ENCODE results near the gene COQ7. TPM values are rescaled to one million over a fixed set of nuclear protein-coding genes. Genes with fewer than 3 reads are reported as not detected.

Gene COQ7
- polyA plus RNA-seq, 1 of the 3 experiments (the other 2 are of a cell fraction), result 24.0 TPM

- DNase-seq, result no peak
- no peaks in the 10 kb centered on the region for H3K36me3 ChIP-seq (replicated peaks in 1 of 2; ENCODE audit: control insufficient read depth in 1 of 2, insufficient read depth in 2 of 2, low read length in 1 of 2)
- 88% methylated on average over 2 of the region's 2 CpGs for WGBS (ENCODE audit: low lambda C conversion rate)
- H3K27ac ChIP-seq (ENCODE audit: low read depth in 2 of 2, low read length in 1 of 2), result no peak overlapping the region
- H3K4me3 ChIP-seq (ENCODE audit: low read depth in 2 of 2, low read length in 1 of 2), result no peak overlapping the region
- no peaks in the 10 kb centered on the region for H3K9me3 ChIP-seq
- no peak for TF ChIP-seq SMC3 (IDR thresholded peaks at IDR 0.05; ENCODE audit: low read depth, low read length)
- TF ChIP-seq ZBTB33 (IDR thresholded peaks at IDR 0.05; ENCODE audit: borderline replicate concordance, low read depth), result no peak
- TF ChIP-seq IRF3 (IDR thresholded peaks at IDR 0.05; ENCODE audit: low read depth, low read length), result no peak
- no peak for TF ChIP-seq USF1 (IDR thresholded peaks at IDR 0.05; ENCODE audit: borderline replicate concordance, low read depth)
- TF ChIP-seq RXRA (IDR thresholded peaks at IDR 0.05; ENCODE audit: borderline replicate concordance, low read depth), result no peak
- no peak for TF ChIP-seq MXI1 (IDR thresholded peaks at IDR 0.05; ENCODE audit: low read depth, low read length)
- TF ChIP-seq JUND (IDR thresholded peaks at IDR 0.05), result no peak
- no peak for TF ChIP-seq TEAD4 (IDR thresholded peaks at IDR 0.05; ENCODE audit: borderline replicate concordance, insufficient read depth)
- TF ChIP-seq CHD2 (IDR thresholded peaks at IDR 0.05; ENCODE audit: low read length, partially characterized antibody), result no peak
- no peak for TF ChIP-seq FOXJ3 (CRISPR knock-in tag; IDR thresholded peaks at IDR 0.05)
- TF ChIP-seq TAF1 (IDR thresholded peaks at IDR 0.05; ENCODE audit: borderline replicate concordance, low read depth, low read length), result no peak
- TF ChIP-seq POLR2AphosphoS5 (IDR thresholded peaks at IDR 0.05; ENCODE audit: low read depth, low read length), result no peak
- no peak for TF ChIP-seq MEF2A (IDR thresholded peaks at IDR 0.05; ENCODE audit: borderline replicate concordance, low read depth)
- no peak for TF ChIP-seq NFIC (IDR thresholded peaks at IDR 0.05; ENCODE audit: borderline replicate concordance)
- TF ChIP-seq NRF1 (IDR thresholded peaks at IDR 0.05; ENCODE audit: low read depth, low read length), result no peak
- no peak for TF ChIP-seq USF2 (IDR thresholded peaks at IDR 0.05; ENCODE audit: borderline replicate concordance, low read depth, low read length)
- H3K9ac ChIP-seq, result no peak overlapping the region
- CTCF ChIA-PET, result interaction anchor here (0.8 to 1.7 kb wide), 2 partner anchors 10 to 63 kb away, joined by 3 to 5 read pairs; partner anchors contain the start of gene TMC7
- H3K4me1 ChIP-seq (ENCODE audit: control insufficient read depth in 1 of 2, insufficient read depth in 2 of 2, low read depth in 1 of 2, low read length in 1 of 2), result no peaks in the 10 kb centered on the region
- H3K4me2 ChIP-seq, result no peak overlapping the region
- H3K27me3 ChIP-seq (ENCODE audit: insufficient read depth), result no peaks in the 10 kb centered on the region
- no peaks in the 10 kb centered on the region for H3K9me2 ChIP-seq
- H2AFZ ChIP-seq (ENCODE audit: low read depth), result no peak overlapping the region
- H3F3A ChIP-seq (replicated peaks; ENCODE audit: insufficient read depth), result no peaks in the 10 kb centered on the region
- H4K20me1 ChIP-seq (ENCODE audit: insufficient read depth), result no peaks in the 10 kb centered on the region
- H3K79me2 ChIP-seq (ENCODE audit: insufficient read depth), result no peaks in the 10 kb centered on the region
- POLR2A ChIA-PET, result no interaction called here
These were observed 21.4 kb upstream of the COQ7 start for GRCh38 chr16:19046062-19046461.

All from SK-N-SH (cell line).